ENCODE measurements around the gene OXSR1. TPM values are rescaled to one million over a fixed set of nuclear protein-coding genes. Genes with fewer than 3 reads are reported as not detected.

Gene OXSR1
- polyA plus RNA-seq, 2 of the 4 experiments (the other 2 are of a cell fraction) = 30.2 to 44.0 TPM

GRCh38 chr3:38210141-38210757, 44.9 kb downstream of the OXSR1 start:
- ChIA-PET CTCF (interaction anchor here (0.9 kb wide), 1 partner anchor 9 kb away, joined by 4 read pairs; no protein-coding TSS in a partner anchor), POLR2A (interaction anchor here (0.6 kb wide), 1 partner anchor 56 kb away, joined by 3 read pairs; no protein-coding TSS in a partner anchor)
- 80% methylated on average over 2 of the region's 2 CpGs for WGBS (ENCODE audit: missing lambda C conversion rate)
- DNase-seq (ENCODE audit: low read depth in 1 of 2, low spot score in 1 of 2) = no peak
- Histone ChIP-seq H3K4me1 (0 out of 3 replicates have a peak, but pooled peaks cover 5% of the 10 kb centered on the region), H3K4me2 (no peak overlapping the region), H3K4me3 (no peak overlapping the region), H3K9me3 (no peaks in the 10 kb centered on the region), H3K27ac (no peak overlapping the region)
- no peak for ATAC-seq
- no peak for FAIRE-seq
- TF ChIP-seq FOSB (CRISPR knock-in tag; IDR thresholded peaks at IDR 0.05) (no peak), ELK1 (IDR thresholded peaks at IDR 0.05; ENCODE audit: low read depth, low read length) (no peak), RARB (CRISPR knock-in tag; IDR thresholded peaks at IDR 0.05) (no peak), HES2 (IDR thresholded peaks at IDR 0.05) (no peak), ZNF302 (CRISPR knock-in tag; IDR thresholded peaks at IDR 0.05) (no peak), ZSCAN20 (CRISPR knock-in tag; IDR thresholded peaks at IDR 0.05) (no peak)

- ChIA-PET CTCF (no interaction called here), POLR2A (interaction anchor here (1.0 kb wide), 1 partner anchor 47 kb away, joined by 3 read pairs; no protein-coding TSS in a partner anchor)
- H3K4me3 ChIP-seq = no peak overlapping the region
- no peak for ATAC-seq
- 0 out of 3 replicates have a peak, but pooled peaks cover 5% of the 10 kb centered on the region for H3K4me1 ChIP-seq
- TF ChIP-seq HOXA7 (CRISPR knock-in tag; IDR thresholded peaks at IDR 0.05) (no peak), NPAS2 (CRISPR knock-in tag; IDR thresholded peaks at IDR 0.05; ENCODE audit: borderline replicate concordance) (no peak), SREBF2 (IDR thresholded peaks at IDR 0.05) (no peak), ATOH8 (CRISPR knock-in tag; IDR thresholded peaks at IDR 0.05; ENCODE audit: low read depth) (no peak), RAD21 (conservative IDR thresholded peaks at IDR 0.05 in 1 of 2, IDR thresholded peaks at IDR 0.05 in 1 of 2) (no peak)
- no peak overlapping the region for H3K4me2 ChIP-seq
- H3K27ac ChIP-seq = no peak overlapping the region
- H3K9me3 ChIP-seq = no peaks in the 10 kb centered on the region
- DNase-seq (ENCODE audit: low read depth in 1 of 2, low spot score in 1 of 2) = no peak
- WGBS (ENCODE audit: missing lambda C conversion rate) = 100% methylated on average over 1 of the region's 1 CpG
- FAIRE-seq = no peak
Measured at GRCh38 chr3:38212141-38212540, 46.8 kb downstream of the OXSR1 start.

GRCh38 chr3:38214560-38214959, 49.2 kb downstream of the OXSR1 start:
- peak in 1 of 2 experiments; percentile 19; a peak in 2 of 6 replicates for ATAC-seq
- ChIA-PET POLR2A (no interaction called here), CTCF (no interaction called here)
- whole genome bisulfite sequencing (ENCODE audit: missing lambda C conversion rate) = 92% methylated on average over 2 of the region's 2 CpGs
- H3K4me1 ChIP-seq = 0 out of 3 replicates have a peak, but pooled peaks cover 5% of the 10 kb centered on the region
- H3K4me2 ChIP-seq = no peak overlapping the region
- no peak for DNase-seq (ENCODE audit: low read depth in 1 of 2, low spot score in 1 of 2)
- H3K27ac ChIP-seq = no peak overlapping the region
- FAIRE-seq = no peak
- TF ChIP-seq MAZ (IDR thresholded peaks at IDR 0.05; ENCODE audit: borderline replicate concordance, low read depth, low read length) (no peak), CHD2 (IDR thresholded peaks at IDR 0.05; ENCODE audit: low read length, partially characterized antibody) (no peak), CBX2 (IDR thresholded peaks at IDR 0.05; ENCODE audit: borderline replicate concordance, low read depth) (no peak), SREBF2 (IDR thresholded peaks at IDR 0.05) (no peak), REST (IDR thresholded peaks at IDR 0.05) (no peak), GATA3 (IDR thresholded peaks at IDR 0.05; ENCODE audit: borderline replicate concordance) (no peak), CBX8 (IDR thresholded peaks at IDR 0.05) (no peak), RNF2 (IDR thresholded peaks at IDR 0.05; ENCODE audit: borderline replicate concordance, low read depth) (no peak), NFE2L2 (conservative IDR thresholded peaks at IDR 0.05; ENCODE audit: low read length) (no peak), HOXA7 (CRISPR knock-in tag; IDR thresholded peaks at IDR 0.05) (no peak), E2F6 (IDR thresholded peaks at IDR 0.05; ENCODE audit: borderline replicate concordance, low read depth) (no peak), ZSCAN20 (CRISPR knock-in tag; IDR thresholded peaks at IDR 0.05) (no peak), BCL3 (IDR thresholded peaks at IDR 0.05) (no peak), EHF (CRISPR knock-in tag; IDR thresholded peaks at IDR 0.05) (no peak), EP300 (IDR thresholded peaks at IDR 0.05) (no peak), BHLHE40 (IDR thresholded peaks at IDR 0.05; ENCODE audit: low read depth, low read length) (no peak), ESRRA (IDR thresholded peaks at IDR 0.05; ENCODE audit: borderline replicate concordance, low read length) (no peak), EHMT2 (IDR thresholded peaks at IDR 0.05; ENCODE audit: low read depth) (no peak)
- no peak overlapping the region for H3K4me3 ChIP-seq
- no peaks in the 10 kb centered on the region for H3K9me3 ChIP-seq
